CD1c-positive myeloid dendritic cell (primary cell): ENCODE data around the gene ADAM10.

Source experiments
- DNase-seq: peaks from one replicate; pipeline ENCODE4 v3.0.0-alpha.2; 2016; ENCODE audit errors: extremely low spot score

The ADAM10 gene

DNA sequence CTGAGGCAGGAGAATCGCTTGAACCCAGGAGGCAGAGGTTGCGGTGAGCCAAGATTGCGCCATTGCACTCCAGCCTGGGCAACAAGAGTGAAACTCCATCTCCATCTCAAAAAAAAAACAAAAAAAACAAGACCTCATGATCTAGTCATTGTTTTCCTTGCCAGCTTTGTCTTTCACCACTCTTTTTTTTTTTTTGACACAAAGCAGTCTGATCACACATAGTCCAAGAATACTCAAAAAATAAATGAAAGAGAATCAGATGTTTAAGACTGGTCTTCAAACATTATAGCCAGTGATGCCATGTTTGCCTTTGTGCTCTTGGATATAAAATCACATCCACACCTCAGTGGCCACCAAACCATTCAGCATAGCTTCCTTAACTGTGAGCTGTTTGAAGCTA, 5.8 kb upstream of the ADAM10 start:
- no peak for DNase-seq

DNA sequence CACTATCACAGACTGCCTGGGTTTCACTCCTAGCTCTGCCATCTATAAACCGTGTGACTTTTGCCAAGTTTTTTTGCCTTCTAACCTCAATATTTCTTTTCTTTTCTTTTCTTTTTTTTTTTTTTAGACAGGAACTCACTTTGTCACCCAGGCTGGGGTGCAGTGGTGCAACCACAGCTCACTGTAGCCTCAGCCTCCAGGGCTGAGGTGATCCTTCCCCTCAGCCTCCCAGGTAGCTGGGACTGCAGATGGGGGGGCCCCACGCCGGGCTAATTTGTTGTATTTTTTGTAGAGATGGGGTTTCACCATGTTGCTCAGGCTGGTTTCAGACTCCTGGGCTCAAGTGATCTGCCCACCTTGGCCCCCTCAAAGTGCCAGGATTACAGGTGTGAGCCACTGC, 3.2 kb upstream of the ADAM10 start:
- no peak for DNase-seq

DNA sequence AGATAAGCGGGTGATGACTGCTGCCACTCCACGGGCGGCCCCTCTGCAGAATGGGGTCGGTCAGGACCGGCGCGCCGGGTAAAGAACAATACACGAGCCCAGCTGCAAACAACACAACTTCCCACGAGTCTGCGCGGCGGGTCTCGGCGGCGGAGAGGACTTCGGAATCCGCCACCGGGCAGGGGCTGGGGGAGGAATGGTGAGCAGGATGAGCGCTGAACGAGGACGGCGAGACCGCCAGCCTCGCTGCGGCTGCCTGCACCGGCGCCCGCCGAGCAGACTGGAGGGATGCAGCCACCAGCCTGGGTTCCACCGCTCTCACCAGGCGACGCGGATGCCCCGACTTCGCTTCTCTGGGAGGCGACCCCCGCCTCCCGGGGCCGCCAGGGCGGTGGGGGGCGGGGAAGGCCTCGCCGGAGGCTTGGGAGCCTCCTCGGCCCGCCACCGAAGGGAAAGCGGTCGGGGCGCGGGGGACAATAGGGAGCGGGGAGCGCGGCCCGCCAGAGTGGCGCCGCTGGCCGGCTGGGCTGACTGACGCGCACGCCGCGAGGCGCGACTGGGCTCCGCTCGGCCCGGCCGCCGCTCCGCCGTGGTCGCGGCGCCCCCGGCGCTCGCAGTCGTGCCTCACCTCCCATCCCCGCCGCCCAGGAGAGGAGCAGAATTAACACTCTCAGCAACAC, 515 bp downstream of the ADAM10 start:
- DNase-seq: peak; percentile 39

DNA sequence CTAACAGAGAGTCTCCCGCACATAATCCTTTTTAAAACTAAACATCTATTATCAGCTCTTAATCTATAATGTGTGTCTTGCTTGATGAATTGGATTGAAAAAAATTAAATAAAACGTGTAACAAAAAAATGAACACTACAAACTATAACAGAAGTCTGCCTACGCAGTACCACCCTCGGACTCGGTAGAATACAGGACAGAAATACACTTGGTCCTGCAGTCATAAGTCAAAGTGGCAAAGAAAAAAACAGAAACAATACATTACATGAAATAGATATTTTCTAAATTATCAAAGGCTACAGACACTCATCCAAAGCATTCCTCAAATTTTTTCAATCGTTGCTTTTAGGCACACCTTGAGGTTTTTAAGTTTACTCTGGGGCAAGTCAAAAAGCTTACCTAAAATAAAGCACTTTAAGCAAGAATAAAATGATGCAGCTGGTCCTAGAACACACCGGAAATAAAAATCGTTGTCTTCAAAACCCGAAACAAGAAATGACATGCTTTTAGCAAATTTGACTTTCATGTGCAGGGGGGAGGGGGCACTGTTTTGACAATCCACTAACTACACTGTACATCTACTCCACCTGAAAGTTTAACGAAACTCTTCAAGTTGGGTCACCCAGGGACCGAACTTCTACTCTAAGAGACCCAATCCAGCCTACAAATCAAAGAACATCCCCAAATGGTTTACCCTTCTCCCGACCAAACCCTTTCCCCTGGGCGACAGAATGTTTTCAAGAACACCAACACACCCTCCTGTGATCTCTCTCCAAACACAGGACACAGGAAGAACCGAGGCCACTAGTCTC, 1.3 kb downstream of the ADAM10 start:
- DNase-seq: peak; percentile 39

DNA sequence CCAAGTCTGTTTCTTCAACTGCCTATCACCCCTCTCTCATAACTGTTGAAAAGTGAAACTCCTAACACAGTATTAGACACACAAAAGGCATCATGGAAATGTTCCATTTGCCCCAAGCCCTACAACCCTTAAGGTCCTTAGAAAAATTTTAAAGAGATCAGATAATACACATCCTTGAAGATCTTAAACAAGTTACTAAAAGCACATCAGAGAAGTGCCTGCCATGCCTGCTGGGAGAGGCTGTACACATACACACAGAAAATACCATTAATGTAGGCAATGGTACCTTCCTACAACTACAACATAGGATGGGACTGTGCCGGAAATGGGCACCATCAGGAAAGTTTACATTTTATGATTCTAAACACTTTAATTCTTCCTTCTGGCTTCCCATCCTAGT, 3.3 kb downstream of the ADAM10 start:
- DNase-seq: no peak

DNA sequence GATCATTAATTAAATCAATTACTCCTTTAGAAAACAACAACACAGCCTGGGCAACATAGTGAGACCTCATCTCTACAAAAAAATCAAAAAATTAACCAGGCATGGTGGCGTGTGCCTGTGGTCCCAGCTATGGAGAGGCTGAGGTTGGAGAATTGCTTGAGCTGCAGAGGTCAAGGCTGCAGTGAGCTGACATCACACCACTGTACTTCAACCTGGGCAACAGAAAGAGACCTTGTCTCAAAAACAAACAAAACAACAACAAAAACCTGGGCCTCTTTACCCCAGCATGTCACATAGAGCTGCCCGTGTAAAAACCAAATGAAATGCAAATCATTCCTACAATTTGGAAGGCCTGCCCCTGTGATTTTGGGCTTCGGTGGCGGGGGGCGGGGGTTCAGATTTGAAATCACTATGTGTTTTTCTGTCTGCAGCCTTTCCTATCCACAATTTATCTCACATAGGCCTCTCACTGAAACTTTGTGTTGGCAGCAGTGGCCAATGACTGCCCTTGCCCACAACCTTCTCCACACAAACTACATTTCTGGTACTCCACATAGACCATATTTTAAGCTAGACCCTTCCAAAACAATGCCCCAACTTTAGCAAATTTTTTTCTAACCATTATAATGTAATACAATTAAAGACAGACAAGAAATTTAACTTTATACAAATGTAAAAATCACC, 6.5 kb downstream of the ADAM10 start:
- DNase-seq: no peak

DNA sequence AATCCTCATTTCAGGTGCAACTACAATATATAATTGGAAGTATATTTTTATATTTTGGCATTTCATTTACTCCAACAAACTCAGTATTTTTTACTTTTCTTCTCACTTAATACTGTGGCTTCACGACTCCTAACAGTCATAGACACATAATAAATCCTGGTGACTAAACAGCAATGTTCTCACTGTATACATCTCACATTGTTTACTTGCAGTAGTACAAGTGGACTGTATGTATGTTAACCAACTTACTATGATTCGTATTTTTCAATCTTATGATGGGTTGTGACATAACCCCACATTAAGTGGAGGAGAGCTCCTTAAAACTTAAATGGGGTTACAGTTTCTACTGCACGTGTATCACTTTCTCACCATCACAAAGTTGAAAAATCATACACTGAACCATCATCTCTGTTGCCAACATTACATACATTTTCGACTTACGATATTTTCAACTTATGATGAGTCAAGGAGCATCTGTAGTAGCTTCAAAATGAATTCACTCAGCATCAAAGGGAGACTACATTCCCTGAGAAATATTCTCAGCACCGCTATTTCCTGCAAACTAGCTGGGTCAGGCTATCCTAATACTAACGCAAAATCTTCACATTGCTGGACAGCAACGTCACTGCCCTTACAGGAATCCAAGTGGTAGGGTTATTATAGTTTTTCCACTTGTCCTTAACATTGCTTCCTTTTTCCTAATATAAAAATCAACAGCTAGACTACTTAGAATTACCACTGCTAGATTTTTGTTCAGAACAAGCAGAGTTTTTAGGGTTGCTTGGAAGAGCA, 7.3 kb downstream of the ADAM10 start:
- DNase-seq: no peak

DNA sequence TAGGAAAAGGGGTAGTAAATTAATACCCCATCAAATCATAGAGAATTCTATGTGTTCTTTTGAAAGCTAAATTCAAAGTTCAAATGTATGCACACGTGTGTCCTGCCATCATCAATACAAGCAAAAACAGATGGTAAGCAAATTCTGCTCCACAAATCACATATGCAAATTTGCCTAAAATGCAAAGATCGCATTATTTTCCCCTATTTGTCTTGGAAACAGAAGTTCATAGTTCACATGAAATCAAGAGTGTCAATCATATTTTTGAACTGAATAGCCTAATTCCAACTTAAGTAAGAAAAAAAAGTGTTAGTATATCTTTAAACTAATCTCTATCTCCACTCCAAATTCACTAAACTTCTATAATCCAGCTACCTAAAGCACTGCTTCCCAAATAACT, 8.5 kb downstream of the ADAM10 start:
- no peak for DNase-seq

DNA sequence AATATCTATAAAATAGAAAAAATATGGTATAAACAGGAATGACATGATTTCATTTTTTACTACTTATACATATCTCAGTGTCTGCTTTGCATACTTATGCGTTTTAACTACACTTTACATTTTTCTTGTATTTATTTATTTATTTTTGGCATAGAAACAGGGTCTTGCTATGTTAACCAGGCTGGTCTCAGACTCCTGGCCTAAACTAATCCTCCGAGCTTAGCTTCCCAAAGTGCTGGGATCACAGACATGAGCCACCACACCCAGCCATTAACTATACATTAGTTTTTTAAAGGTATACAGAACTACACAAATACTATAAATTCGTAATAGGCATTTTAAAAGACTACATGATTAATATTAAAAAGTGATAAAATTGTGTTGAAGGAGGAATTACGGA, 9.1 kb downstream of the ADAM10 start:
- no peak for DNase-seq

DNA sequence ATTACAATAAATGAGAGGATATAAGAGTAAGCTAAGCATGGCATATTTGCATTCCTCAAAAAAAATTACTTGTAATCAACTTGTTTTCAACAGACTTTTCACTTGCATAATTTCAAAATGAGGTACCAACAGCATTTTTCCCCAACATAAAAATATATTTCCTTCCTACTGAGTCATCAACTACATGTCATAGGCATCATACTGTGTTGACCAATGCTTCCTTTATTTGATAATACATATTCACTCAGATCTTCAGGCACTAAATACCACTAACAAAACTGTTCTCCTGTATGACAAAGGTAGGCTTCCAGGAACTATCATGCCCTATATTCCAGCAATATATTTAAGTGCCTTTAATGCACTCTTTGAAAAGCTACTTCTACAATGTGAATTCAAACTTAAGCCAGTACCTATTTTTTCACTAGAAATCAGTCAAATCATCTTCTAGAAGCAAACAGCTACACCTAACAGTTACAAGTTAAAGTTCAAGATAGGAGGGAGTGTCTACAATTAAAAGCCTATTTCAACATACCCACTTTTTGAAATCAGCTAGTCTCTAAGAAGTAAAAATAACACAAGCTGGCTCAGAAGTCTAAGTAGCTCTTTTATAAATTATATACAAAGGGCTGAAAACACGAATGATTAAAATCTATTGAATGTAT, 11.3 kb downstream of the ADAM10 start:
- peak; percentile 71 for DNase-seq

DNA sequence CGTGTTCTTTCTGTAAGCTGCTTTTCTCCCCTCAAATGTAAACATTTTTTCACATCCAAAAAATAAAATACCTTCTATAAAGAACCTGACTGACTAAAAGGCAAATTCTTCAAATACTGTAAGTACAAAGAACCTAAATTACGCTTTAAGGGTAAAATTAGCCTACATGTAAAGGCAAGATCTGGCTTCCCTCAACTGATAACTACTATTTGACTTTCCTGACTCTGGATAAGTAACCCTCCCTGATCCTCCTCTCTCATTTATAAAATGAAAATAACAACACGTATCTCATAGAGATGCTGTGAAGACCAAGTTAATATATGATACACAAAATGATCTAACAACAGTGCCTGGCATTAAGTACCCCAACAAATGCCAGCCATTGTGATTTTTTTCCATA, 12.2 kb downstream of the ADAM10 start:
- DNase-seq: no peak

DNA sequence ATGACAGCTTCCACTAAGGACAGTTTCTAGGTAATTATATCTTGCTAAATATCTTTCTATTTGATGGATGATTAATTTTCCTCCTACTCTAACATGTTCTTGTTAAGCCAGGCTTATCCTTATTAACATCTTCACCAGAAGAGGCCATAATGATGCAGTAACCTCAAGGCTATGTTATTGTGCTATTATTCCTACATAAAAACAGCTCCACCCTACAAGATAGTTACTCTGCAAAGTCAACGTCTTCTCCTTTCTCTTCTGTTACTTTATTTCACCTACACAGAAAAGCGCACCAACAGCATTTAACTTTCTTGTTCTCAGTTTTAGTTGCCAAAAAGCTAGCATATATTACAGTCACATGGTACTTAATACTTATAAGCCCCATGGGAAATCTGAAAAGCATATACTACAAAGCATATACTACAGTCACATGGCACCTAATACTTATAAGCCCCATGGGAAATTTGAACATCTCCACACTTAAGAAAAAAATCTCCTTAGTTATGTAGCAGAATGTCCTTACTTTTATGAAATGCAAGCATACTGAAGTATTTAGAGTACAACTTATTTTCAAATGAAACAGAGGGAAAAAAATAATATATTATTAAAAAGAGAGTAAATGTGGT, 13.4 kb downstream of the ADAM10 start:
- DNase-seq: no peak

DNA sequence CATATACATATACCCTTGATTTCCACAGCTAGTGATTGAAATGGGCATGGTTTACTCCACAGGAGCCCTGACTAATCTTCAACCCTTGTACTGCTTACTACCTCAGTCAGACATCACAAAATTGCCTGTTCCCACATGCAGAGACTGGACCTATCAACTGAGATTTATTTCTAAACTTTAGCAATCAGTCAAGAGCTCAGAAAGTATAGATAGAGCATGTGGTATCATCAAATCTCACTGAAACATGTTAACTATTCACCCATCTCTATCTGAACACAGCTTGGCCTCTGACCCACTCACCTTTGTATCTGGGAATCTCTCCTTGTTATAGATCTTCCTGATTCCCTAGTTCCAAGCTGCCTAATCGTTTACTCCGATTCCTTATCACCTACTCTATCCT, 14.6 kb downstream of the ADAM10 start:
- no peak for DNase-seq

DNA sequence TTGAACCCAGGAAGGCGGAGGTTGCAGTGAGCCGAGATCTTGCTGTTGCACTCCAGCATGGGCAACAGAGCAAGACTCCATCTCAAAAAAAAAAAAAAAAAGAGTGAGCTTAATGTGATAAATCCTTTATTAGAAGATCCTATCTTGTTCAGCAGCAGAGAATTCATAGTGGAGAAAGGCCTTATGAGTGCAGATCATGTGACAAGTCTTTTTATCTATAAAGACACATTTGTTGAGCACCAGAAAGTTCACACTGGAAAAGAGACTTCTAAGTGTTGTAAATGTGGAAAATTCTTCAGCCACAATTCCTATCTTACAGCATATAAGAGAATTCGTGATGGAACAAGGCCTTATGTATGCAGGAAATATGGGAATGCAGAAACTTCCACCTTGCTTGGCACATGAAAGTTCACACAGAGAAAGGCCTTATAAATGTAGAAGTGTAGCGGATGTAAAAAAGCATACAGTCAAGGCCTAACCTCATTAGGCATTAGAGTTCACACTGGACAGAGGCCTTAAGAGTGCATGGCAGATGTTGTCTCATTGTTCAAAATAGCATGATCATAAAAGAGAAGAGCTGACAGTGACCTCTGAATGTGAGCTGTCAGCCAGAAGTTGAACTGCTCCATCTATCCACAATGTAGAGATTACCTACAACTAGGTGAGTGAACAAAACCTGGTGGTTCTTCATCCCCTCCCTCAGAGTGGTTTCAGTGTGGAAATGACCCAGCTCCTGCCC, 16.7 kb downstream of the ADAM10 start:
- DNase-seq: no peak

DNA sequence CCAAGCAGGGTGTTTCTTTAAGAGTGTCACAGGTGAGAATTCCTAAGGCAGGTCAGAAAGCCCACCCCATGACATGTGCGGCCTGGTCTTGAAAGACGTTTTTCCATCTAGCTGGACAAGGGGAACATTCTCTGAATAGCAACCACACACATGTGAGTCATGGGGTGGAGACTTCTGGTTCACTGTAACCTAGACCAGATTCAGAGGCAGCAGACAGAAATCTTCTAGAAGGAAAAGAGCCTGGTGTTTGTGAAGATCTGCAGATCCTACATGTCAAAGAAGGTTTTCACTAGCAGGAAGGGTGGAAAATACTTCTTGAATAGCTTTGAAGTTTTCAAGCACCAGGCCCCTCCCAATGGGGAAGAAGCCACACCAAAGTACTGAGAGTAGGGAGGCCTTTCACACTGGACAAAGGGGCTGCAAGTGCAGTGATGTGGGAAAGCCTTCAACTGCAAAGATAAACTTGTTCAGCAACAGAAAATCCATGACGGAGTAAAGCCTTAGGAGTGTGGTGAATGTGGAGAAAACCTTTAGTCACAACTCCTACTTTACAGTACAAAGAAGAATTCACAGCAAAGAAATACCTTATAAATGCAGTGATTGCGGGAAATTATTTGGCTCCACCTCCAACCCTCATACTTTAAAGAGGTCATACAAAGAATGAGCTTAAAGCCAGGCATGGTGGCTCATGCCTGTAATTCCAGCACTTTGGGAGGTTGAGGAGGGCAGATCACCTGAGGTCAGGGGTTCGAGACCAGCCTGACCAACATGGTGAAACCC, 17.6 kb downstream of the ADAM10 start:
- DNase-seq: peak; percentile 39

DNA sequence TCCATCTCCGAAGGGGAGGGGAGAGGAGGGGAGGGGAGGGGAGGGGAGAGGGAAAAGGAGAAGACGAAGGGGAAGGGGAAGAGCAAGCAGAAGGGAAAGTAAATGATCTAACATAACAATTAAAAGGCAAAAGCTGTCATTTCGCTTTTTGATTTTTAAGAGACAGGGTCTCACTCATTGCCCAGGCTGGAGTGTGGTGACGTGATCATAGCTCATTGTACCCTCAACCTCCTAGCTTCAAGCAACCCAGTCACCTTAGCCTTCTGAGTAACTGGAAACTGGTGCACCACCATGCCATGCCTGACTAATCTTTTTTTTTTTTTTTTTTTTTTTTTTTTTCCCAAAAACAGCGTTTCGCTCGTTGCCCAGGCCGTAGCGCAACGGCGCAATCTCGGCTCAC, 22.6 kb downstream of the ADAM10 start:
- DNase-seq: no peak

DNA sequence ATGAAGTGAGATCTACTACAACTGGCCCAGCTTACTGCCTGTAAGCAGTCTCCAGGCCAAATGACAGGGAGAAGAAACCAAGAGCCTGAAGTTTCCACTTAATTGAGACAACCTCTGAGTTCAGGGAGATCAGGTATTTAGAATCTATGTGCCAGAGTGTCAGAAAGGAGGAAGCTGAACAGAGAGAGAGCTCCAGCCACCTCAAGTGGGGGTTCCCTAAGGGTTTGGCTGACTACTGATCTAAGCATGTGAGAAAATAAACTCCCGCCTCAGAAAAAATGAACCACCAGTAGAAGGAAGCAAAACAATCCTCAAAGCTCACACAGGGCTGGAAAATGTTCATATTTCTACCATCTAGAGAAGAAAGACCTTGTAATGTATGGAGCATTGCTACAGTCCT, 25.0 kb downstream of the ADAM10 start:
- DNase-seq: peak; percentile 48

DNA sequence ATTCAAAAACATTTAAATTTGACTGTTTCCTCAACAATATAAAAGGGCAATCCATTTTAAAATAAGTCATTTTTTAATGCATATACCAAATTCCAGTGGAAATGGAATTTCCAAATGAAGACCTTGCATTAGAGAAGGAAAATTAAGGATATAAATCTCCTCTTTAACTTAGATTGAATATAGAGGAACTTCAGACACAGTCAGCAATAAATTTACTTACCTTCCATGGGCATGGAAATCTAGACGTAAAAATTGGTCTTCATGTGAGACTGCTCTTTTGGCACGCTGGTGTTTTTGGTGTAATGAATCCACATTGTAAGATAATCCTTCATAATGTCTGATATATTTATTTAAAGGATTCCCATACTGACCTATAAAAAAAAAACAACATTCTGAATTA, 32.1 kb downstream of the ADAM10 start:
- DNase-seq: no peak

DNA sequence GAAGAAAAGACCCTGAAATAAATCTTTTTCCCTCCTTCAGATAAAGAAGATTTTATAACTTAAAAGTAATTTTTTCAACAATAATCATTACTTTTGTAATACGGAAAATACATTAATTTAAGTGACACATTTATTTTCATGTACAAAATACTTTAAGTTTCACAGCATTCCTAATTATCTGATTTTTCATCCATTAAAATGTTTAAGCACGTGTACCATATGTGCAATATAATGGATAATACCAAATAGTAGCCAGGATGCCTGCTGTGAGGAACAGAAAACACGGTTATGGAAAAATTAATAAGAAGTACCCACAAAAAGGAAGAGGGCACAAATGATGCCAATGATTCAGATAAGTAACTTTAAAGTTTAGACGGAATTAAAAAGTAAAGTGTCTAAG, 33.5 kb downstream of the ADAM10 start:
- DNase-seq: no peak
